GM12872 (cell line): ENCODE data around the gene PDCD1LG2.

ENCODE experiments used
- TF ChIP-seq, protein P1 (sequence below): IDR thresholded peaks from 3 replicates; pipeline ENCODE4 v1.5.1; 2011; ENCODE audit warnings: low read depth, mild to moderate bottlenecking, low read length, moderate library complexity; ENCODE audit not compliant: insufficient read depth

Gene PDCD1LG2

GRCh38 chr9:5513966-5514616 lies 3.8 kb downstream of the PDCD1LG2 start:
- TF ChIP-seq, protein P1, sequence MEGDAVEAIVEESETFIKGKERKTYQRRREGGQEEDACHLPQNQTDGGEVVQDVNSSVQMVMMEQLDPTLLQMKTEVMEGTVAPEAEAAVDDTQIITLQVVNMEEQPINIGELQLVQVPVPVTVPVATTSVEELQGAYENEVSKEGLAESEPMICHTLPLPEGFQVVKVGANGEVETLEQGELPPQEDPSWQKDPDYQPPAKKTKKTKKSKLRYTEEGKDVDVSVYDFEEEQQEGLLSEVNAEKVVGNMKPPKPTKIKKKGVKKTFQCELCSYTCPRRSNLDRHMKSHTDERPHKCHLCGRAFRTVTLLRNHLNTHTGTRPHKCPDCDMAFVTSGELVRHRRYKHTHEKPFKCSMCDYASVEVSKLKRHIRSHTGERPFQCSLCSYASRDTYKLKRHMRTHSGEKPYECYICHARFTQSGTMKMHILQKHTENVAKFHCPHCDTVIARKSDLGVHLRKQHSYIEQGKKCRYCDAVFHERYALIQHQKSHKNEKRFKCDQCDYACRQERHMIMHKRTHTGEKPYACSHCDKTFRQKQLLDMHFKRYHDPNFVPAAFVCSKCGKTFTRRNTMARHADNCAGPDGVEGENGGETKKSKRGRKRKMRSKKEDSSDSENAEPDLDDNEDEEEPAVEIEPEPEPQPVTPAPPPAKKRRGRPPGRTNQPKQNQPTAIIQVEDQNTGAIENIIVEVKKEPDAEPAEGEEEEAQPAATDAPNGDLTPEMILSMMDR, result no peak

GRCh38 chr9:5514617-5515260 lies 4.4 kb downstream of the PDCD1LG2 start:
- TF ChIP-seq, protein P1, result no peak

- TF ChIP-seq, protein P1, result no peak
Observed at GRCh38 chr9:5515261-5515650, 4.9 kb downstream of the PDCD1LG2 start.

DNA sequence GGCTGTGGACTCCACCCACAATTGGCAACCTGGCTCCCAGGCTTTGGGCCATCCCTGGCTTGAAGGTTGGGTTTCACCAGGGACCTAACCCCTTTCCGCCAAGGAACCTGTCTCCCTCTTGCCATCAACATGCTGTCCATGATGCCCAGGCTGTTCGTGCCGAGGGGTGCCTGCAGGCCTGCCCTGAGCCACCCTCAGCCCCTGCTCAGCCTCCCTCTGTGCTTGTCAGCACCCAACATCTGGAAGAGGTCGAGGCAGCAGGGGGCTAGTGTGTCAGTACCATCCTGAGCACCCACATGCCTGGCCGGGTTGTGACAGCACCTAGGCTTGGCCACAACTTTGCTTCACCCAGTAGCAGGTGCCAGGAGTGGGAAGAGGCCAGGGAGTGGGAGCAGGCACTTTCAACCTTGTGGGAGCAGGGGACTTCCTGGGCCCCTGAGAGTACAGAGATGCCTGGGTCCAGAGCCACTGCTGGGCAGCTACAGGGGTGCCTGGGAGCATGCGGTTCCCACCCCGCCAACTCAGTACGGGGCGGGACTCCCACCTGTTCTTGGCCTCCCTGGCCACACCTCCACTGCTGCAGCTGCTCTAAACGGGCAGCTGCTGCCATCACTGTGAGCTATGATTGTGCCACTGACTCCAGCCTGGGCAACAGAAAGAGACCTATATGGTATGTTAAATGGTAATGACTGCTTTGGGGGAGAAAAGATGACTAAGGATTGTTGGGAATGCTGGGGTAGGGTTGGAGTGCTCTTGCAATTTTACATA lies 6.3 kb downstream of the PDCD1LG2 start:
- TF ChIP-seq, protein P1, result no peak

DNA sequence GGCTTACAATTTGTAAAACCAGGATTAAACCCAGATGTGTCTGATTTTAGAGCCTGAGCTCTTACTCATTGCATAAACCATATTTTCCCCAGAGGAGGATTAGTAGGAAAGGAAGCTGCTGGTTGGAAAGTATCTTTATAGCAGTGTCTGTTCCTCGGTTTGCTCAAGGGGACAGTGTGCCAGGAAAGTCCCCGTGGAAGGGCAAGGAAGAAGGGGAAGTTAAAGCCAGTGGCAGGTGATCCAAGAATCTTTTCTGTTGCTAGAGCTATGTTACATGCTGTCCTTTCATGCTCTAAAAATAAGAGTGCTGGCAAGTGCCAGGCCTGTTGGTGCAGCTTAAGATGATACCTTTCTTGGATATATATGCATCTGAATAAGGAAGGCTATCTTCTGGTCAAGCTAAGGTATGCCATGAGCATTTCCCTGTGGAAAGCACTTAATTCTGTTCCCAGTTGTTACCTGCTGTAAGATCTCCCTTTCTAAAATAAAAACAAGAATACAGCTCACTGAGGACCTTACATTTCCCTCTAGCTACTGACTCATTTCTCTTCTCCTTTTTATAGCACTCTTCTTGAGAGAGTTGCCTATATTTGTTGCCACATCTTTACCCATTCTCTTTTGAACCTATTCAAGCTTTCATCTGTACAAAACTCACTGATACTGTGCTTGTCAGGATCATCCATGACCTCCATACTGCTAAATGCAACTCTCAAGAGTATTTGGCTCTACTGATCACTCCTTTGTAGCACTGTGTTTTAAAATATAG lies 8.0 kb downstream of the PDCD1LG2 start:
- TF ChIP-seq, protein P1, result no peak

DNA sequence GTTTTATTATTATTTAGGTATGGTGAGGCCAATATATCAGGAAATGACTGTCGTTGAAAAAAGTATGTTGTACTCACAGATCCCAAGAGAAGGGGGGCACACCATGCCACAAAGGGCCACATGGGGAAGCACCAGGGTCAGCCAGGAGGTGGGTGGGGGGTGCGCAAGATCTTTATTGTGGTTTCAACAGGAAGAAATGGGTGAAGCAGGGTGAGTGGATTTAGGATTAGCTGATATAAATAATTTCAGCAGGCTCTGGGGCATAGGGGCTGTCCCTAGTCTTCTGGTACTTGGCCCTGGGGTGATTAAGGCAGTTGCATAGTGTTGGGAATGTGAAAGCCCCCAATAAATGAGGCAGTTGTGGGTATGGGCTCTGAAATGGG lies 8.6 kb downstream of the PDCD1LG2 start:
- TF ChIP-seq, protein P1, result no peak

DNA sequence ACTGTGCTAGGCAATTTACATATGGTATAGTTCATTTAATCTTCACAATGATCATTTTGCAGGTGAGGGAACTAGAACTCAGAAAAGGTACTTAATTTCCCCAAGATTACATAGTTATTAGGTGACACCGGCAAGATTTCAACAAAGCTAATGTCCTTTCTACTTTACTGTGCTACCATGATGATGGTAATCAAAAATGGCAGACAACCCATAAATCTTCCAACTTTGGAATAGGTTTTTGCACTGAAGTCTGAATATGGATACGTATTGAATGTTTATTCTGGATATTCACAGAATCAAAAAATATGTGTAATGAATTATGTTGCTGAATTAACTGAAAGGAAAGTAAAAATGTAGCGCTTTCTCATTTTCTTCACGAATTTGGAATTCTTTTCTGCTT lies 13.8 kb downstream of the PDCD1LG2 start:
- TF ChIP-seq, protein P1, result no peak
